GM18520 (cell line): ENCODE measurements around the gene SACS.

Source experiments
- ATAC-seq: cut with Tn5 transposase; IDR thresholded peaks from one replicate; pipeline ENCODE4 v1.9.1; 2021; ENCODE audit not compliant: unreplicated experiment

The SACS gene

GRCh38 chr13:23292586-23292985 lies 140.9 kb downstream of the SACS start:
- no peak for ATAC-seq

GRCh38 chr13:23289917-23290357 lies 143.6 kb downstream of the SACS start:
- no peak for ATAC-seq

GRCh38 chr13:23288995-23289394 lies 144.5 kb downstream of the SACS start:
- no peak for ATAC-seq

GRCh38 chr13:23288564-23288963 lies 144.9 kb downstream of the SACS start:
- ATAC-seq = no peak

- ATAC-seq = no peak
Measured at GRCh38 chr13:23279321-23279720, 154.2 kb downstream of the SACS start.
